ENCODE data around the gene FAM229A. TPM values are rescaled to one million over a fixed set of nuclear protein-coding genes. Genes with fewer than 3 reads are reported as not detected.

The FAM229A gene
- total and polyA plus RNA-seq, 9 of the 15 experiments (the other 6 are each of a cell fraction or from before 2014, with no cell fraction given): 0.04 to 21.6 (median 7.4) TPM

DNA sequence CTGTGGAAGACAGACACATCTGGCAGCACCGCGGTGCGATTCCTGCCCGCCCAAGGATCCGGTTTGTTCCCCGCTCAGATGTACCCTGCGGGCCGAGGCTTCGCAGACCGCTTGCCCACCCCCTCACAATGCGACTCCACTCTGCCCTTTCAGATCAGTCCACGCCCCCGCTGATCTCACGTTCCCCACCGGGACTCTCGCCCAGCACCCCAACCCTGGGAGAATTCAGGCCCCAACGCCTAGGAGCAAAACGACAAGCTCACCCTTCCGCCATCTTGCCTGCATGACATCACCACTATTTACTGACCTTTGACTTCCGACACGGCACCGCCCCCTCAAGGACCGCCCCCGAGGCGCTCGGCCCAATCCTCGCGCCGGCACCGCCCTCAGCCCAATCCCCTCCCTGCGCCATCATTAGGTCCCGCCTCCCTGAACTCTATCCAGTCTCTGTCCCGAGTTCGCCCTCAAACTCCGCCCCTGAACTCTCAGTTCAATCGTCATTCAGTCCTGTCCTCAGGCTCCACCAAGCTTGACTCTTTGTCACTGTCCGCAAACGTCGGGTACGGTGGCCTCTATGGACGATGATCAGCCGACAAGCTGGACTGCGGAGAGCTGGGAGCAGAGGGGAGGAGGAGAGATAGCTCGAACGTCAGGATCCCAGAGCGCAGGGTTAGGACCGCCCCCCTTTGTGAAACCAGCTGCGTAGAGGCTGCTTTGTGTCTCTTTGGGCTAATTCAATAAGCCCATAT is 32.0 kb upstream of the FAM229A start, which contains the start of gene BSDC1 (continued):
- TF ChIP-seq, protein P1, sequence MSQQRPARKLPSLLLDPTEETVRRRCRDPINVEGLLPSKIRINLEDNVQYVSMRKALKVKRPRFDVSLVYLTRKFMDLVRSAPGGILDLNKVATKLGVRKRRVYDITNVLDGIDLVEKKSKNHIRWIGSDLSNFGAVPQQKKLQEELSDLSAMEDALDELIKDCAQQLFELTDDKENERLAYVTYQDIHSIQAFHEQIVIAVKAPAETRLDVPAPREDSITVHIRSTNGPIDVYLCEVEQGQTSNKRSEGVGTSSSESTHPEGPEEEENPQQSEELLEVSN (IDR thresholded peaks at IDR 0.05; ENCODE audit: borderline replicate concordance in 1 of 2, extremely low read depth in 1 of 2, insufficient read depth in 1 of 2, insufficient read length in 1 of 2, low read depth in 1 of 2, low read length in 1 of 2, poor library complexity in 1 of 2, severe bottlenecking in 1 of 2): peak in 1 of 2 experiments; percentile 26
- peak; percentile 38; the same call in 1 of the 2 replicates for TF ChIP-seq ZNF324 (CRISPR knock-in tag; IDR thresholded peaks at IDR 0.05)
- peak; percentile 60 for TF ChIP-seq ZNF316 (IDR thresholded peaks at IDR 0.05)
- TF ChIP-seq, protein P2, sequence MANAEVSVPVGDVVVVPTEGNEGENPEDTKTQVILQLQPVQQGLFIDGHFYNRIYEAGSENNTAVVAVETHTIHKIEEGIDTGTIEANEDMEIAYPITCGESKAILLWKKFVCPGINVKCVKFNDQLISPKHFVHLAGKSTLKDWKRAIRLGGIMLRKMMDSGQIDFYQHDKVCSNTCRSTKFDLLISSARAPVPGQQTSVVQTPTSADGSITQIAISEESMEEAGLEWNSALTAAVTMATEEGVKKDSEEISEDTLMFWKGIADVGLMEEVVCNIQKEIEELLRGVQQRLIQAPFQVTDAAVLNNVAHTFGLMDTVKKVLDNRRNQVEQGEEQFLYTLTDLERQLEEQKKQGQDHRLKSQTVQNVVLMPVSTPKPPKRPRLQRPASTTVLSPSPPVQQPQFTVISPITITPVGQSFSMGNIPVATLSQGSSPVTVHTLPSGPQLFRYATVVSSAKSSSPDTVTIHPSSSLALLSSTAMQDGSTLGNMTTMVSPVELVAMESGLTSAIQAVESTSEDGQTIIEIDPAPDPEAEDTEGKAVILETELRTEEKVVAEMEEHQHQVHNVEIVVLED (CRISPR knock-in tag; IDR thresholded peaks at IDR 0.05): peak; percentile 69
- peak; percentile 67; the same call in 1 of the 2 replicates for TF ChIP-seq ETV5 (CRISPR knock-in tag; IDR thresholded peaks at IDR 0.05; ENCODE audit: low read depth)
- no peak for TF ChIP-seq SAFB2 (IDR thresholded peaks at IDR 0.05; ENCODE audit: borderline replicate concordance, low read depth, low read length, severe bottlenecking)
- TF ChIP-seq ELF2 (CRISPR knock-in tag; IDR thresholded peaks at IDR 0.05): no peak
- TF ChIP-seq OTX1 (CRISPR knock-in tag; IDR thresholded peaks at IDR 0.05): 0 out of 2 replicates have a peak, but pooled peaks have one; percentile 30
- TF ChIP-seq RBM17 (IDR thresholded peaks at IDR 0.05; ENCODE audit: borderline replicate concordance, low read depth, low read length): no peak
- peak; percentile 96 for TF ChIP-seq HNRNPLL (IDR thresholded peaks at IDR 0.05; ENCODE audit: low read depth, low read length, poor library complexity, severe bottlenecking)
- no peak for TF ChIP-seq BACH1 (tag; IDR thresholded peaks at IDR 0.05)
- peak; percentile 66 for TF ChIP-seq GABPA (tag; conservative IDR thresholded peaks at IDR 0.05; ENCODE audit: low read depth)
- TF ChIP-seq ZBTB7A (IDR thresholded peaks at IDR 0.05; ENCODE audit: borderline replicate concordance, control insufficient read depth, low read depth, low read length): peak; percentile 68
- TF ChIP-seq RBM39 (optimal IDR thresholded peaks at IDR 0.05; ENCODE audit: low read depth, low read length): no peak
- TF ChIP-seq ZNF586 (CRISPR knock-in tag; conservative IDR thresholded peaks at IDR 0.05): no peak
- TF ChIP-seq SMARCA4 (IDR thresholded peaks at IDR 0.05): 0 out of 2 replicates have a peak, but pooled peaks have one; percentile 49
- TF ChIP-seq, protein P3, sequence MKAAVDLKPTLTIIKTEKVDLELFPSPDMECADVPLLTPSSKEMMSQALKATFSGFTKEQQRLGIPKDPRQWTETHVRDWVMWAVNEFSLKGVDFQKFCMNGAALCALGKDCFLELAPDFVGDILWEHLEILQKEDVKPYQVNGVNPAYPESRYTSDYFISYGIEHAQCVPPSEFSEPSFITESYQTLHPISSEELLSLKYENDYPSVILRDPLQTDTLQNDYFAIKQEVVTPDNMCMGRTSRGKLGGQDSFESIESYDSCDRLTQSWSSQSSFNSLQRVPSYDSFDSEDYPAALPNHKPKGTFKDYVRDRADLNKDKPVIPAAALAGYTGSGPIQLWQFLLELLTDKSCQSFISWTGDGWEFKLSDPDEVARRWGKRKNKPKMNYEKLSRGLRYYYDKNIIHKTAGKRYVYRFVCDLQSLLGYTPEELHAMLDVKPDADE (conservative IDR thresholded peaks at IDR 0.05; ENCODE audit: control insufficient read depth, low read depth, low read length): peak; percentile 56; the same call in 1 of the 2 replicates
- TF ChIP-seq PML (IDR thresholded peaks at IDR 0.05; ENCODE audit: low read length): peak; percentile 69; the same call in 1 of the 2 replicates
- TF ChIP-seq, protein P4, sequence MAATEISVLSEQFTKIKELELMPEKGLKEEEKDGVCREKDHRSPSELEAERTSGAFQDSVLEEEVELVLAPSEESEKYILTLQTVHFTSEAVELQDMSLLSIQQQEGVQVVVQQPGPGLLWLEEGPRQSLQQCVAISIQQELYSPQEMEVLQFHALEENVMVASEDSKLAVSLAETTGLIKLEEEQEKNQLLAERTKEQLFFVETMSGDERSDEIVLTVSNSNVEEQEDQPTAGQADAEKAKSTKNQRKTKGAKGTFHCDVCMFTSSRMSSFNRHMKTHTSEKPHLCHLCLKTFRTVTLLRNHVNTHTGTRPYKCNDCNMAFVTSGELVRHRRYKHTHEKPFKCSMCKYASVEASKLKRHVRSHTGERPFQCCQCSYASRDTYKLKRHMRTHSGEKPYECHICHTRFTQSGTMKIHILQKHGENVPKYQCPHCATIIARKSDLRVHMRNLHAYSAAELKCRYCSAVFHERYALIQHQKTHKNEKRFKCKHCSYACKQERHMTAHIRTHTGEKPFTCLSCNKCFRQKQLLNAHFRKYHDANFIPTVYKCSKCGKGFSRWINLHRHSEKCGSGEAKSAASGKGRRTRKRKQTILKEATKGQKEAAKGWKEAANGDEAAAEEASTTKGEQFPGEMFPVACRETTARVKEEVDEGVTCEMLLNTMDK (IDR thresholded peaks at IDR 0.05; ENCODE audit: borderline replicate concordance, insufficient read depth, low read depth, low read length, poor library complexity, severe bottlenecking): no peak
- no peak for TF ChIP-seq MECOM (CRISPR knock-in tag; IDR thresholded peaks at IDR 0.05)
- peak; percentile 37; the same call in 1 of the 2 replicates for TF ChIP-seq ZC3H11A (IDR thresholded peaks at IDR 0.05; ENCODE audit: low read depth, low read length)

Data from K562 (cell line).